NCI-H1105 (cell line): ENCODE results near the gene TEKTIP1.

Source experiments
- DNase-seq: peaks from one replicate; lab custom pipeline; 2025; lab: John Stamatoyannopoulos, UW

TEKTIP1 gene

DNA sequence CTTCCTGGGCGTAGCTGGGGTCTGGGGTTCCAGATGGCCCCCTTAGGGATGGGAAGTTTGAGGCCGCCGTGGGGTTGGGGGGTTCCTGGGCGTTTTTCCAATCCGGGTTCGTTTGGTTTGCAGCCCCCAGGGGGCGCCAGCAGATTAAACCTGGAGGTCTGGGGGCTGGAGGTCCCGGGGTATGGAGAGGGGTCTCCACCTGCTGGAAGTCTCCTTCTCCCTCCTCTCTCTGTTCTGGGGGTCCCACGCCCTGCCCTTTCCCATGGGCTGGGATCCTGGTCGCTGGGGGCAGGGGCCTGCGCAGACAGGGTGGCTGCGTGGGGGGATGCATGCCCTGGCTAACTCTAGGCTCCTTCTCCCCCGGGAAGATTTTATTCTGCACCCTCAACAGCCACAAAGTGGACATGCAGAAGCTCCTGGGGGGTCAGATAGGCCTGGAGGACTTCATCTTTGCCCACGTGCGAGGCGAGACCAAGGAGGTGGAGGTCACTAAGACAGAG is 47.2 kb downstream of the TEKTIP1 start:
- no peak for DNase-seq

DNA sequence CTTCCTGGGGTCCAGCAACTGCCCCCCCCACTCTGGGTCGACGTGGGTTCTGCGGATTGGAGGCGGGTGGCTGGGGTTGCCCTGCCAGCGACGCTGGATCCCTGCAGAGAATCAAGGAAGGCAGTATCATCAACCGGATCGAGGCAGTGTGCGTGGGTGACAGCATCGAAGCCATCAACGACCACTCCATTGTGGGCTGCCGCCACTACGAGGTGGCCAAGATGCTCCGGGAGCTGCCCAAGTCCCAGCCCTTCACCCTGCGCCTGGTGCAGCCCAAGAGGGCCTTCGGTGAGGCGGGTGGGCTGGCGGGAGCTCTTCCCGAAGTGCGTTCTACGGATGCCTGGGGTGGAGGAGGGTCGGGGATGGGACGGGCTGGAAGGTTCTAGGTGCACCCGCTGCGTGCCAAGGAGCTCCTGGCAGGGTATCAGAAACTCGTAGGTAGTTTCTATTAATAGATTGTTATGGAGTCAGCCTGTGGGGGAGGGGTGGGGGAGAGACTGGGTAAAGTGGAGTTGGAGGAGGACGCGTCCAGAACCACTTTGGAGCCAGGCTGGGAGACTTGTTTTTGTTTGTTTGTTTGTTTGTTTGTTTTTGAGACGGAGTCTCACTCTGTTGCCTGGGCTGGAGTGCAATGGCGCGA is 47.9 kb downstream of the TEKTIP1 start:
- DNase-seq: no peak

DNA sequence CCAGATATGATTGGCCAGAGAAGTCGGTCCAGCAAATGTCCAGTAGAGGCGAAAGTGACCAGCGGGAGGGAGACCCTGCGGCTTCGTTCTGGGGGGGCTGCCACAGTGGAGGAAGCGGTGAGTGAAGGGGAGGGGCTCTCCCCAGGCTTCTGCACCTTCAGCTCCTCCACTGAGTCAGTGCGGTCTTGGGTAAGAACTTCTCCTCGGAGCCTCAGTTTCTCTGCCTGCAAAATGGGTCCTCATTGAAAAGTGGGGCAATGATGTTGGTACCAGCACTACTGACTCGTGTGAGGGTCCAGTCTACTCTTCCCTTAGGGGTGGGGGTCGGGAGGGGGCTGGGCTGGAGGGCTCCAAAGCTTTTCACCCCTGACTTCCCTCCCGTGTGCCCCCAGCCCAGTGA is 50.5 kb downstream of the TEKTIP1 start:
- no peak for DNase-seq

DNA sequence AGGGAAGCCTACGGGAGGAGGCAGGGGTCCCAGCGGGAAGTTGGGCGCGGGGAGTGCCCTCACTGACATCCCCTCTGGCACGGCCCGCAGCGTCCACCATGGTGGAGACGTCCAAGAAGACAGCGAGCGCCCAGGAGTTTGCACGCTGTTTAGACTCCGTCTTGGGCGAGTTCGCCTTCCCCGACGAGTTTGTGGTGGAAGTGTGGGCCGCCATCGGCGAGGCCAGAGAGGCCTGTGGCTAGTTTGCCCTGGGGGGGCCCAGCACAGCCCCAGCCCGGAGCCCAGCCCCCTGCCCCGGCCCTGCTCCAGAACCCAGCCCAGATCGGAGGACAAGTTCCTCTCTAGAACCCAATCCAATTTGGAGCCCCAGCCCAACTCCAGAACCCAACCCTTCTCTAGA is 51.0 kb downstream of the TEKTIP1 start:
- no peak for DNase-seq

DNA sequence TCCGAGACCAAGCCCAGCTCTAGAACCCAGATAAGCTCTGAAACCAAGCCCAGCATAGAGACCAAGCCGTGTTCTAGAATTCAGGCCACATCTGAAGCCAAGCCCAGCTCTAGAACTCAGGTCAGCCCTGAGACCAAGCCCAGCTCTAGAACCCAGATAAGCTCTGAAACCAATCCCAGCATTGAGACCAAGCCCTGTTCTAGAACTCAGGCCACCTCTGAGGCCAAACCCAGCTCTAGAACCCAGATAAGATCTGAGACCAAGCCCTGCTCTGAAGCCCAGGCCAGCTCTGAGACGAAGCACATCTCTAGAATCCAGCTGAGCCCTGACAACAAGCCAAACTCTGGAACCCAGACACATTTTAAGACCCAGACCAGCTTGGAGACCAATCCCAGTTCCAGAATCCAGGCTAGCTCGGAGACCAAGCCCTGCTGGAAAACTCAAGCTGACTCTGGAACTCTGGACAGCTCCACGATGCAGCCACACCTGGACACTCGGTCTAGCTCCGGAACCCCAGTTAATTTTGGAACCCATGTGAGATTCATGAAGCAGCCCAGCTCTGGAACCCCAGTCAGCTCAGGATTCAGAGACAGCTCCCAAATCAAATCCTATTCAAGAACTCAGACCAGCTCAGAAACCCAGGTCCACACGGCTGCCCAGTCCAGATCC is 52.2 kb downstream of the TEKTIP1 start:
- DNase-seq: no peak

DNA sequence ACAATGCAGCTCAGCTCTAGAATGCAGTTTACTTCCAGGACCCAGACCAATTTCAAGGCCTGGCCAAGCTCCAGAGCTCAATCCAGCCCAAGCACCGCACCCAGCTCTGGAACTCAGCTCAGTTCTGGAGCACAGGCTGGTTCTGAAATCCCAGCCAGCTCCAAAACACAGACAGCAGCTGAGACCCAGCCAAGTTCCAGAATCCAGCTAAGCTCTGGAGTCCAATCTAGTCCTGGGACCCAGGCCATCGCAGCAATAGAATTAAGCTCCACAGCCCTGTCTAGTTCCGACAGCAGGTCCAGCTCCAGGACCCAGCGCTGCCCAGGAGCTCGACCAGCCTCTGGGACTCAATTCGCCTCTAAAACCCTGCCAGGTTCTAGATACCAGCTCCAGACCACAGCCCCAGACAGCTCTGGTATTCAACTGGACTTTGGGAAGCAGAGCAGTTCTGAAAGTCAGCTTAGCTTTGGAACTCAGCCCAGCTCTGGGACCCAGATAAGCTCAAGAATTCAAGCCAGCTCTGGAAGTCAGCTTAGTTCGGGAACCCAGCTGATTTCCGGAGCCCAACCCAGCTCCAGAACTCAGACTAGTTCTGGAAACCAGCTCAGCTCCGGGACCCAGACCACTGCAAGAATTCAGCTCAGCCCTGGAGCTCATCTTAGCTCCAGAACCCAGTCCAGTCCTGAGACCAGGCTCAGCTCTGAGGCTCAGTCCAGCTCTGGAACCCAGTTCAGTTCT is 53.1 kb downstream of the TEKTIP1 start:
- no peak for DNase-seq

DNA sequence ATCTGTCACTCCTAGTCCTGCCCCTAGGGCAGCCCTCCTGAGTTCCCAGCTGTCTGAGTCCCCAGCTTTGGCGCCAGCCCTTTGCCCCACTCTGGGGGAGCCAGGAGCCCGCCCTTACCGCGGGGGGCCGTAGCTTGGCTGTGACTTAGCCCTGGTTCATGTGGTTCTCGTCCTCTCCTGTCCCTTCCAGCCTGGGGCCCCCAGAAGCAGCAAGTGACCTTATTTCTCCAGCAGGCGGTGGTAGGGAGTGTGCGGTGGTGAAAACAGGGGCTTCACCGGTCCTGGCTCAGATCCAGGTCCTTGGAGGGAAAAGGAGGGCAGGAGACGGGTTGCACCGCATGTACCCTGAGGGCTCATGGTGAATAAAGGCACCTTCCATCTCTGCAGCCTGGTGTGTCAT is 54.2 kb downstream of the TEKTIP1 start:
- no peak for DNase-seq
